WERI-Rb-1 (cell line): ENCODE results near the gene MYH15.

Source experiments
- DNase-seq: peaks from one replicate; pipeline ENCODE4 v3.0.0-alpha.2; 2020
- H3K27ac ChIP-seq: fragments of 250-450 bp; sonication (Bioruptor Pico); 2 replicates; pipeline ENCODE4 v1.5.1; 2020; ENCODE audit warnings: mild to moderate bottlenecking, moderate library complexity
- H3K27me3 ChIP-seq: fragments of 250-450 bp; sonication (Bioruptor Pico); 2 replicates; pipeline ENCODE4 v1.5.1; 2021; ENCODE audit warnings: mild to moderate bottlenecking, low read depth, moderate library complexity; ENCODE audit not compliant: insufficient read depth, severe bottlenecking
- H3K36me3 ChIP-seq: fragments of 250-450 bp; sonication (Bioruptor Pico); 2 replicates; pipeline ENCODE4 v1.5.1; 2020; ENCODE audit warnings: mild to moderate bottlenecking, moderate library complexity
- H3K4me3 ChIP-seq: 2 replicates; pipeline ENCODE4 v1.5.1; 2011; ENCODE audit warnings: low read depth, mild to moderate bottlenecking, control low read depth, low read length
- H3K9me3 ChIP-seq: fragments of 250-450 bp; sonication (Bioruptor Pico); 2 replicates; pipeline ENCODE4 v1.5.1; 2021; ENCODE audit warnings: mild to moderate bottlenecking, moderate library complexity; ENCODE audit not compliant: severe bottlenecking
- CTCF ChIP-seq: IDR thresholded peaks from 2 replicates; pipeline ENCODE4 v1.5.1; 2011; ENCODE audit warnings: low read depth, mild to moderate bottlenecking, control low read depth, inconsistent platforms, low read length

MYH15 gene

GRCh38 chr3:108345492-108346205, 164.7 kb downstream of the MYH15 start:
- Histone ChIP-seq H3K9me3 (no peaks in the 10 kb centered on the region), H3K27ac (no peak overlapping the region), H3K36me3 (no peaks in the 10 kb centered on the region), H3K4me3 (no peak overlapping the region), H3K27me3 (no peaks in the 10 kb centered on the region)
- no peak for DNase-seq
- TF ChIP-seq CTCF, result no peak

GRCh38 chr3:108343491-108343890, 166.9 kb downstream of the MYH15 start:
- no peak overlapping the region for H3K27ac ChIP-seq
- no peak overlapping the region for H3K4me3 ChIP-seq
- no peaks in the 10 kb centered on the region for H3K9me3 ChIP-seq
- no peaks in the 10 kb centered on the region for H3K36me3 ChIP-seq
- DNase-seq, result no peak
- H3K27me3 ChIP-seq, result no peaks in the 10 kb centered on the region
- TF ChIP-seq CTCF, result no peak

GRCh38 chr3:108342837-108343486, 167.4 kb downstream of the MYH15 start:
- no peaks in the 10 kb centered on the region for H3K27me3 ChIP-seq
- TF ChIP-seq CTCF, result no peak
- no peak overlapping the region for H3K4me3 ChIP-seq
- H3K9me3 ChIP-seq, result no peaks in the 10 kb centered on the region
- no peak overlapping the region for H3K27ac ChIP-seq
- H3K36me3 ChIP-seq, result no peaks in the 10 kb centered on the region
- DNase-seq, result no peak

GRCh38 chr3:108341911-108342310, 168.5 kb downstream of the MYH15 start:
- Histone ChIP-seq H3K27ac (no peak overlapping the region), H3K27me3 (no peaks in the 10 kb centered on the region), H3K36me3 (no peaks in the 10 kb centered on the region), H3K9me3 (no peaks in the 10 kb centered on the region), H3K4me3 (no peak overlapping the region)
- TF ChIP-seq CTCF, result no peak
- no peak for DNase-seq

- Histone ChIP-seq H3K9me3 (no peaks in the 10 kb centered on the region), H3K27ac (no peak overlapping the region)
- no peak for TF ChIP-seq CTCF
Measured at GRCh38 chr3:108338901-108339545, 171.4 kb downstream of the MYH15 start.

More at GRCh38 chr3:108338901-108339545, 171.4 kb downstream of the MYH15 start:
- H3K27me3 ChIP-seq, result no peaks in the 10 kb centered on the region
- H3K4me3 ChIP-seq, result no peak overlapping the region
- DNase-seq, result no peak
- no peaks in the 10 kb centered on the region for H3K36me3 ChIP-seq
